ENCODE results near the gene FRMPD1.

FRMPD1 gene

GRCh38 chr9:37679649-37680402 is 29.1 kb downstream of the FRMPD1 start:
- FAIRE-seq: no peak

GRCh38 chr9:37682951-37683350 is 32.2 kb downstream of the FRMPD1 start:
- FAIRE-seq: no peak

GRCh38 chr9:37683531-37684371 is 33.0 kb downstream of the FRMPD1 start:
- FAIRE-seq: no peak

GRCh38 chr9:37692622-37693221 is 42.0 kb downstream of the FRMPD1 start:
- no peak for FAIRE-seq

- no peak for FAIRE-seq
Observed at GRCh38 chr9:37693260-37693659, 42.5 kb downstream of the FRMPD1 start.

- no peak for FAIRE-seq
Observed at GRCh38 chr9:37694355-37694754, 43.6 kb downstream of the FRMPD1 start.

- FAIRE-seq: no peak
Observed at GRCh38 chr9:37696528-37696927, 45.8 kb downstream of the FRMPD1 start.

GRCh38 chr9:37700131-37700530 is 49.4 kb downstream of the FRMPD1 start:
- FAIRE-seq: no peak

- no peak for FAIRE-seq
Observed at GRCh38 chr9:37700900-37701299, 50.1 kb downstream of the FRMPD1 start.

- FAIRE-seq: no peak
Observed at GRCh38 chr9:37705787-37706186, 55.0 kb downstream of the FRMPD1 start.

- no peak for FAIRE-seq
Observed at GRCh38 chr9:37706290-37706689, 55.5 kb downstream of the FRMPD1 start.

- FAIRE-seq: no peak
Observed at GRCh38 chr9:37707748-37708147, 57.0 kb downstream of the FRMPD1 start.

- FAIRE-seq: no peak
Observed at GRCh38 chr9:37710046-37710445, 59.3 kb downstream of the FRMPD1 start.

GRCh38 chr9:37715260-37715659 is 64.5 kb downstream of the FRMPD1 start:
- no peak for FAIRE-seq

- FAIRE-seq: no peak
Observed at GRCh38 chr9:37715991-37716505, 65.3 kb downstream of the FRMPD1 start.

GRCh38 chr9:37719526-37719925 is 68.8 kb downstream of the FRMPD1 start:
- no peak for FAIRE-seq

- FAIRE-seq: no peak
Observed at GRCh38 chr9:37727013-37727412, 76.3 kb downstream of the FRMPD1 start.

- FAIRE-seq: no peak
Observed at GRCh38 chr9:37729499-37729898, 78.7 kb downstream of the FRMPD1 start.

- no peak for FAIRE-seq
Observed at GRCh38 chr9:37730256-37730655, 79.5 kb downstream of the FRMPD1 start.

GRCh38 chr9:37730839-37731238 is 80.1 kb downstream of the FRMPD1 start:
- no peak for FAIRE-seq

- no peak for FAIRE-seq
Observed at GRCh38 chr9:37732086-37732741, 81.5 kb downstream of the FRMPD1 start.

GRCh38 chr9:37732952-37733351 is 82.2 kb downstream of the FRMPD1 start:
- FAIRE-seq: no peak

GRCh38 chr9:37739222-37739621 is 88.5 kb downstream of the FRMPD1 start:
- FAIRE-seq: no peak
